Activated CD8-positive, alpha-beta memory T cell treated with anti-CD3 and anti-CD28 coated beads, Interleukin-2, amount 50 U/mL, for 24 hours (primary cell): ENCODE results near the gene GCNT4.
"Not testable (repeated sequence)": the region's sequence is repeated elsewhere in the genome, so short reads cannot be mapped to it uniquely, and the experiment has no call there.

Source experiments
- DNase-seq: peaks from one replicate; pipeline ENCODE4 v3.0.0-alpha.2; 2020; ENCODE audit errors: extremely low read depth

The GCNT4 gene, protein sequence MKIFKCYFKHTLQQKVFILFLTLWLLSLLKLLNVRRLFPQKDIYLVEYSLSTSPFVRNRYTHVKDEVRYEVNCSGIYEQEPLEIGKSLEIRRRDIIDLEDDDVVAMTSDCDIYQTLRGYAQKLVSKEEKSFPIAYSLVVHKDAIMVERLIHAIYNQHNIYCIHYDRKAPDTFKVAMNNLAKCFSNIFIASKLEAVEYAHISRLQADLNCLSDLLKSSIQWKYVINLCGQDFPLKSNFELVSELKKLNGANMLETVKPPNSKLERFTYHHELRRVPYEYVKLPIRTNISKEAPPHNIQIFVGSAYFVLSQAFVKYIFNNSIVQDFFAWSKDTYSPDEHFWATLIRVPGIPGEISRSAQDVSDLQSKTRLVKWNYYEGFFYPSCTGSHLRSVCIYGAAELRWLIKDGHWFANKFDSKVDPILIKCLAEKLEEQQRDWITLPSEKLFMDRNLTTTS

DNA sequence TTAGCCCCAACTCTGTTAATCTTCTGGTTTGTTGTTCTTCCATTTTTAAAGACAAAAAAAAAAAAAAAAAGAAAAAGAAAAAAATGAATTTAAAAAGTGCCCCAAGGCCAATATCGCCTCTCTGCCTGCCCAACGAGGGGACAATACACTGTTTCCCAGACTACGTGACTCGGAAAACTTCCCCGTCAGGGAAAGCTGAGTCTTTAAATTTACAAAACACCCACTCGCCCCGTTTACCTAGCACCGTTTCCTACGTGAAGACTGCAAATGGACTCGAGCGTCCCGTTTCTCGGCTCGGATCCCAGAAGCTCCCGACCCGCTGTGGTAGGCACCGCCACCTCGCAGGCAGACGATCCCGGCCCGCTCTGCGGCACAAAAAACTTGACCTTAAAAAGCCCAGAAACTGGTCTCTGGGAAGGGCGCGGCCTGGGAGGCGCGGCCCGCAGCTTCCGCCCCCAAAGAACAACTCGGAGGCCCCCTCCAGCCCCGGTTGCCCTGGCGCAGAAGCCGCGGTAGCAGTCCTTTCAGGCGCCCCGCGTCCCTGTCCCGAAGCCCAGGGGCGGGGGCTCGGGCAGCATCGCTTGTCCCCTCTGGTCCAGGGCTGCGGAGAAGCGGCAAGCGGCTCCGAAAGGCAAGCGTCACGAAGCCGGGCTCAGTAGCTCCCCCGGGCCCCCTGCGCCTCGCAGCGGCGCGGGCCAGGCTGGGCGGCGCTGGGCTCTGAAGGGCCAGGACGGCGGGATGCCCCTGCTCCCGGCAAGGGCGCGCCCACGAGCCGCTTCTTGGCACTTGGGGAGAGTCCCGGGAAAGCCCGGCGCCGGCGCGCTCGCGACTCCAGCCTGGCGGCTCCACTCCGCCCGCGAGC is at the start of gene GCNT4:
Gene GCNT4 (minus strand): TSS at position 367 of the 862 bp plus-strand sequence. CDS start 22,521 bp downstream, outside the sequence.
- no peak for DNase-seq

DNA sequence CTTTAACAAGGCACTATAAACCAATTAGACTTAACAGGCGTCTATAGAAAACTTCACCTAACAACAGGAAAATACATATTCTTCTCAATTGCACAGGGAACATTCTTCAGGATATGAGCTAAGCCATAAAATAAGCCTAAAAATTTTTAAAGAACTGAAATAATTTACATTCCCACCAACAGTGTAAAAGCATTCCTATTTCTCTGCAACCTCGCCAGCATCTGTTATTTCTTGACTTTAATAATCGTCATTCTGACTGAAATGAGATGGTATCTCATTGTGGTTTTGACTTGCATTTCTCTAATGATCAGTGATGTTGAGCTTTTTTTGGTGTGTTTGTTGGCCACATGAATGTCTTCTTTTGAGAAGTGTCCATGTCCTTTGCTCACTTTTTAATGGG is 43.6 kb upstream of the GCNT4 start:
- not testable (repeated sequence) for DNase-seq

DNA sequence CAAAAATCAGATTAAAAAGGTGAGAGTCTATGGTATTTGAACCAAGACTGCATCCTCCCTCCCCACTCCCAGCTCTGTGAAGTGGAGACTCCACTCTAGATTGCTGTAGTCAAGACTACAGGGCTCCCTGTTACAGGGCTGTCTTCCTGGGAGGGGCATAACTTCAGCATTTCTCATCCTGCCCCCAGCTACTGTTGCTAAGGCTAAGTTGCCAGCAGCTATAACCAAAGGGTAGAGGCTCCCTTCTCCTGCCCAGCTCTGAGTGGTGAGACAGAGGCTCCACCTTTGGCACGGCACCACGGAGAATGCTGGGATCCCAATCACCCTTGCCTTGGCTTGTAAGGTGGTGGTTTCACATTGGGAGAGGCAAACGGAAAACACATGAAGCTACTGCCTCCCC is 39.2 kb upstream of the GCNT4 start:
- no peak for DNase-seq

DNA sequence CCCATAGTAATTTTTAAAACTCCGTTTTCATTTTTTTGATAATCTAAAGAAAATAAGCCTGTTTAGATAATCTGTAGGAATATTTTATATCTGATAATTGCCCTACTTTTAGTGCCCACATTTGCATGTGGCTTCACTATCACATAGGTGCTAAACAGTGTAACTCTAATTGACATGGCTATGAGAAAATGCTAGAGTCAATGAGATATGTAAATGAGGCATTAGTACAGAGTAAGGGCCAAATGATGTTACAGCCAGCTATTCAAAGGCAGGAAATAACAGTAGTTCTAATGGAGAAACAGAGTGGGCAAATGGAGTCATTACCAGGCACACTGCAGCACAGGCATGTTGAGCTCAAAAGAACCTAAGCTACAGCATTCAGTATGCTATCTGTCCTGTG is 37.3 kb upstream of the GCNT4 start:
- no peak for DNase-seq

DNA sequence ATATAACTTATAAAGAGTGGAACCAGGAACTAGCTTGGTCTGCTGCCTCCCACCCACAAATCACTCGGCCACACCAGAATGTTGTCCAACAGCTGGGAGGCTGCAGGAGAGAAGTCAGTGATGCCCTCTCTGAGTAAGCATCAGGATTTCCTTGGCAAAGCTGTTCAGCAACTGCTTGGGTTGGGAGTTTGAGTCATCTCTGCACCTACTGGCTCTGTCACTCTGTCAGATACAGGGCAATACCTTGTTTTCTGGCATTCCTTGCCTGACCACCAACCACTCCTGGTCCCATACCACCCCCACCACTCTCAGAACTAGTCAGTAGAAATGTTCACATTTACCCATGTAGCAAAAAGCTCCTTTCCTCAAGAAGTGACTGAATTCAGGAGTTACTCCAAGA is 36.8 kb upstream of the GCNT4 start:
- no peak for DNase-seq

DNA sequence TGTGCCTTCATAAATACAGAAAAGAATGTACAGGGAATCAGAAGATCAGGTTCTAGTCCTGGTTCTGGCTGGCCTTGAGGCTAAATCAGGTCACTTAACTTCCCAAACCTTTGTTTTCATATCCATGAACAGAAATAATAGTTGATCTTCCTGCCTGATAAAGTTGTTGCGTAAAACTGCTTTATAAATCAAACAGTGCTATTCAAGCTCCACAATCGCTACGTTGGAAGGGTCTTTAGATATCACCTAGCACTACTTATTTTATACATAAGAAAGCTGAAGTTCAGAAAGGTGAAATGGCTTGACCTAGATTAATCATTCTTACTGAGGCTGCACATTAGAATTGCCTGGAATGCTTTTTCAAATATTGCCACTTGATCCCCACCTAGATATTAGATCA is 36.3 kb upstream of the GCNT4 start:
- no peak for DNase-seq

DNA sequence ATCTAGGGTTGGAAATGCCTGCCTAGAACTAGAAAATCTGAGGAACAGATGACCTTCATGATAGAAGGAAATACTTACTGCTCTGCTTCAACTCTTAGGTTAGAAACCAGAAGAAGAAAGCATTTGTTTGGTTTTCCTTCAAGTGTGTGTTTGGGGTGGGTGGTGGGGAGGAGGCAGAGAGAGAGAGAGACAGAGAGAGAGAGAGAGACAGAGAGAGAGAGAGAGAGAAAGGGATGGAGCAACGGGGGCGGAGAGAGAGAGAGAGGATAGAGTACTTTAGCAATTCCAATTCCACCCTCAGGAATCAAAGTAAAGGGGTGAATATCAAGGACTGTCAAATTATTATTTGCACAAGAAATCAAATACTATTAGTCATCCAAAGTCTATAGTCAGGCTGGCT is 29.2 kb upstream of the GCNT4 start:
- no peak for DNase-seq

DNA sequence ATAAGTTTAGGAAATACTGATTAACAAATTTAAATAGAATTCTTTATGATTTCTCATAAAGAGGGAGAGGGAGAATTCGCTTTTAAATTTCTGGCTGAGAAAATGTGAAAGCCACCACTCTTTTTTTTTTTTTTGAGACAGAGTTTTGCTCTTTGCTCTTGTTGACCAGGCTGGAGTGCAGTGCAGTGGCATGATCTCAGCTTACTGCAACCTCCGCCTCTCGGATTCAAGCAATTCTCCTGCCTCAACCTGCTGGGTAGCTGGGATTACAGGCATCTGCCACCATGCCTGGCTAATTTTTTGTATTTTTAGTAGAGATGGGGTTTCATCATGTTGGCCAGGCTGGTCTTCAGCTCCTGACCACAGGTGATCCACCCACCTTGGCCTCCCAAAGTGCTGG is 27.0 kb upstream of the GCNT4 start:
- DNase-seq = not testable (repeated sequence)

DNA sequence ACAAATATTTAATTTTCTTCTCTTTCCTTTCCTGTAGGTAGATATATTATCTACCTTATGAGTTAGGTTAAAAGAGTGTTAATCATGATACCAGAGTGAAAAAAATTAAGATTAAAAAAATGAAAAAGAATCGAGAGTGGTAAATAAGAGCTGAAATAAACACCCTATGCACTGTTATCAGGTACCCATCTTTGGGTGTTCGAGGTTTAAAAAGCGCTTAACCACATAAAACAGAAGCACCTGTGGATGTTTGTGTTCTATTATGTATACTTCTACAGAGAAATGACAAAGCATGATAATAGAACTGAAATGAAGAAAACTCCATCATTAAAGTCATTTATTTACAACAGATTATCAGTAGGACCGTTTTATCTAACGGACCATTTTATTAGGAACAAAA is 25.7 kb upstream of the GCNT4 start:
- no peak for DNase-seq

DNA sequence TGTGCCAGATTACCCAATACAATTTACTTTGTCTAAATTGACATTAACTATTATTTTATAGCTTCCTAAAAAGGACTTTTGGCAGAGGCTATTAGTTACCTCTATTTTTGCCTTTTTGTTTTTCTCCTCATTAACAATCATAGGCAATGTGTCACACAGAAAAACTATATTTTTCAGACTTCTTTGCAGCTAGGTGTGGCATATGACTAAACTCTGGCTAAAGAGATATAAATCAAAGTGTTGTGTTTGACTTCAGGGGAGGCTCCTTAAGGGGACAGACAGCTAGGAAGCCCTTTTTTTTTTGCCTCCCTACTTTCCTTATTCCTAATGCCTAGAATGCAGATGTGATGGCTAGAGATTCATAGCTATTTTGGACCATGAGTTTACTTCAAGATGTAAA is 19.7 kb upstream of the GCNT4 start:
- DNase-seq = no peak

DNA sequence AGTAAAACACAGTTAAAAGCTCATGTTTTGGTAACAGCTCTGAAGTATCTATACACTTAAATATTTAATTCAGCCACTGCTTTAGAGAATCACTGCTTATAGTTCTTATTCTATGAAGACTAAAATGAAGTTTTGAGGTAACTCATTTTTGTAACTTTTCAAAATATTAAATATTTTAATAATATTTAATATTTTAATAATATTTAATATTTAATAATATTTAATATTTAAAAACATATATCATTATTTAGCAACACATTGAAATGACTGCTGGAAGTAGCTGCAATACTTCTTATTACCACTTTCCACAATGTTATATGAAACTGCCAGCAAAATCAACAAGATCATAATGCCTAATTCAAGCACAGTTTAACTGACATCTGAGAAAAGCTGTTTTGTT is 18.7 kb upstream of the GCNT4 start:
- no peak for DNase-seq

DNA sequence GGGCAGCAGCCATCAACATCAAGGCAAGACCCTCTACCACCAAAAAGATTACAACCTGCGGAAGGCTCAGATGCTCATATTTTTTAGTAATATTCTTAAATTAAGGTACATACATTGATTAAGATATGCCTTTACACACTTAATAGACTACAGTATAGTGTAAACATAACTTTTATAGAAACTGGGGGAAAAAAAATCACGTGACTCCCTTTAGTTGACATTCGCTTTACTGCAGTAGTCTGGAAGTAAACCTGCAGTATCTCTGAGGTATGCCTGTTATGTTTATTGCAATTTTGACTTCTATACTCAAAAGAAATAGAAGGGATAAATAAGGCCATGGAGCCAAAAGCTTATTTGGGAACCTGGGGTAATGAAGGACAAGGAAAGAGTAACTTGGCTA is 15.1 kb upstream of the GCNT4 start:
- no peak for DNase-seq

DNA sequence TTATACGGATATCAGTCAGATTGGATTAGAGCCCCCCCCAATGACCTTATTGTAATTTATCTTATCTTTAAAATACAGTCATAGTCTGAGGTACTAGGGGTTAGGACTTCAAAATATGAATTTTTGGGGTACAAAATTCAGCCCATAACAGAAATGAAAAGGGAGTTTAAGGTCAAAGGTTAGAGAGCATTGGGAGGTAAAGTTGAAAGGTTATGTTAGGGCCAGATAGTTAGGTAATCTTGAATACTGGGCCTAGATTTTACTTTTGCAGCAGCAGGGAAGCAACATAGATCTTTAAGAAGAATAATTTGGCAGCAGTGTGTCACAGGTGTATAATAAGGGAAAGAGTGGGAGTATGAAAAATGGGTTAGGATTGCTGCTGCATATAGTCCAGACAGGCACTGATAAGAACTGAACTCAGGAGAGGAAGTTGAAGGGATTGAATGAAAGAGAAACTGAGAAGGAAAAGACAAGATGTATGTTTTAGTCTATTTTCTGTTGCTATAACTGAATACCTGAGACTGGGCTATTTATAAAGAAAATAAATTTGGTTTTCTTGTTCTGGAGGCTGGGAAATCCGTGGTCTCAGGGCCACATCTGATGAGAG is 10.7 kb upstream of the GCNT4 start:
- no peak for DNase-seq

DNA sequence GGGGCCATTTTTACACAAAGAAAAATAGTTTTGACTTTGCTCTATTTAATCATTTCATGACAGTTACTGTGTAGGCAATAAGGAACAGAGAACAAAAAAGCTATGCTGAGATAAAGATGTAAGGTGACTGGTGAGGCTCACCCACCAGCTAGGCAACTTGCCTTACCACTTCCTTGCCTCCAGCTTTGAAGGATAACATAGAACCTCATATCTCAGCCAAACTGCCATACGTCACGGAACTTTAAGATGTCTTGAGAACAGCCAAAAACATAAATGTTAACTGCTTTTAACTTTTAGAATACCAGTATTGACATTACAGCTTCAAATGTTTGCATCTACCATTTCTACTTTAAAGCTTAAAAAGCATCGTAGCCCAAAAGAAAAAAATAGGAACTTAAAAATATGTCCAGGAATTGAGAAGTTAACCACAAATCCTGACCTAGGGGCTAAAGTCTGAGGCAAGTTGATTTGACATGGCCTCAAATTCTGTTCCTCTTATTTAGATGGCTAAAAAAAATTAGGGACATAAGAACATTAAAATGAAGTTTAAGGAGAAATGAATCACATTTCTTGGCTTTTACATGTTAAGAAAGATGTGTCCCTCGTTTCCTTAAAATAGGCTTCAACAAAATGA is 7.7 kb upstream of the GCNT4 start:
- no peak for DNase-seq

DNA sequence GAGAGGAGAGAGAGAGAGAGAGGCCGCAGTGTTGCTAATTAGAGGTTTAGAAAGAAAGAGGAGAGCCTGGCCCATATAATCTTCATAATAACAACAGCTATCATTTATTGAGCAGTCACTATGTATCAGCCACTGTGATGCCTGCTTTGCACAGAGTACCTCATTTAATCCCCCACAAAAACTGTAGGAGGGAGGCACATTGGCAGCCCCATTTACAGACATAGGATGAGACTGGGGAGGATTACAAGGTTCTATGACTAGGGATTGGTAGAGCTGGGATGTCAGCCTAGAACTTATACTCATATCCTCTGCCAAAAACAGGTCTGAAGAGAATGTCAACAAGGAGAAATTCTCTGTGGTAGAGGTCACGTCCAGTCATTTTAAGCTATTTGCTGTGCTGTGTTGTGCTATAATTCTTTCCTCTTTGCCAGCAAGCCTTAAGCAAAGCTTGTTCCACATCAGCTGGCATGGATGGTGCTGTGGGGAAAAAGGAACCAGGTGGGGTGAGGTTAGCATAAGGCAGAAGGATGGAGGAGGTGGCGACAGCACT is 6.7 kb upstream of the GCNT4 start:
- no peak for DNase-seq

DNA sequence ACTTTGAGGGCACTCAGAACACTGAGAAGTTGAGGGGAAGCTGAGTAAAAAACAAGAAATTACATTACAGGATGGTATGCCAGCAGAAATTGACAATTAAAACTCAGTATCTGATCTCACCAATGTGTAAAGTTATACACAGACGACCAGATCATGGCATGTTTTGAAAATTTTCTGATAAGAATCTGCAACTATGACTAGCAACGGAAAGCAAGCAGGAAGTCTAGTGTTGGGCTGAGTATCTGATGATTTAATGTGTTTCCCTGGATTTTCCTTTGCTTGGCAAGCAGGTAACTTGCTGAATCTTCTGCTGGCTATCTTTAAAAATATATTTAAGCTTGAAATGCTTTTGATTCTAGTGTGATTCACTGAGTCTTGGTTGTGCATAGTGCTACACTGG is 5.2 kb upstream of the GCNT4 start:
- DNase-seq = no peak

DNA sequence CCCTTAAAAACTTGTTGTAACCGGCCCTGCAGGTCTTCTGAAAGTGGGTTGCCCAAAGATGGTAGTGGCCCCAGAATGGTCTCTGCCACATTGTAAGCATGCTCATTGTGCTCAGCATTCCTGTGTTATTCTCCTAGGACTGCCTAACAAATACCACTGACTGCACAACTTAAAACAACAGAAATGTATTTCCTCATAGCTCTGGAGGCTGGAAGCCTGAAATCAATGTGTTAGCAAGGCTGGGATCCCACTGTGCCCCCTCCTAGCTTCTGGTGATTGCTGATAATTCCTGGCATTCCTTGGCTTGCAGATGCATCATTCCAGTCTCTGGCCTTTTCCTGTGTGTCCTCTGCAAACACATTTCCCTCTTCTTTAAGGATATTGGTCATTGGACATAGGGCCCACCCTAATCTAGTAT is 3.4 kb upstream of the GCNT4 start:
- DNase-seq = no peak

DNA sequence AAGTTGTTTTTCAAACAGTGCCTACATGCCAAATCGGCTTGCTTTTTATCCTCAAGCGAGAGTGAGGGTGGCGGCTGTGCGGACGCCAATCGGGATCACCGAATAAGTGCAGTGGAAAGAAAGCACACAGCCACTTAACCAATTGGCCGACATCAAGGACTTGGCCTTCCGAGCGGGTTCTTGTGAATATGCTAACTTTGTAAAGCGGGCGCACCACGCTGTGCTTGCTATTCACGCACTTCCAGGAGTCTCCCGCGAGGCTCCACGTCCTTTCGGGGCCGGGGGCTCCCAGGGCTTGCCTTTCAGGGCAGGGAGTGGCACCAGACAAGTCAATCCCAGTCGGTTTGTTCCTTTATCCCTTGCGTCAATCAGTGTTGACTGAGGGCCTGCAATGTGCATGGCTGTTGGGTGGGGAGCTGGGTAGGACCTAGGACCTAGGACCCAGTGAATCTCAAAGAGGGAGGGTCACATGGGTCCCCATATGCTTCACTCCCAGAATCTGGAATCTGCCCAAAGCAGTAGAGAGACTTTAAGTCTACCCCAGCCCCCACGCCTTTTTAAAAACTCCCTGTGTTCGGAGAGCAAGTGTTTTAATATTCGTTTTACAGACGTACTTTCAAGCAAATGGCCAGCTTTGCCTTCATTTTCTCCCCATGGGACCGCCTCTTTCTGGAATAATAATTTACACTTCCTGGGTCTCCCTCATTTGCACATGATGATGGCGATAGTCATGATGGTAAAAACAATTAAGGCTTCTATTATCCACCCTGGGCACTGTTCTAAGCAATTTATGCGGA is 2.0 kb upstream of the GCNT4 start:
- no peak for DNase-seq

DNA sequence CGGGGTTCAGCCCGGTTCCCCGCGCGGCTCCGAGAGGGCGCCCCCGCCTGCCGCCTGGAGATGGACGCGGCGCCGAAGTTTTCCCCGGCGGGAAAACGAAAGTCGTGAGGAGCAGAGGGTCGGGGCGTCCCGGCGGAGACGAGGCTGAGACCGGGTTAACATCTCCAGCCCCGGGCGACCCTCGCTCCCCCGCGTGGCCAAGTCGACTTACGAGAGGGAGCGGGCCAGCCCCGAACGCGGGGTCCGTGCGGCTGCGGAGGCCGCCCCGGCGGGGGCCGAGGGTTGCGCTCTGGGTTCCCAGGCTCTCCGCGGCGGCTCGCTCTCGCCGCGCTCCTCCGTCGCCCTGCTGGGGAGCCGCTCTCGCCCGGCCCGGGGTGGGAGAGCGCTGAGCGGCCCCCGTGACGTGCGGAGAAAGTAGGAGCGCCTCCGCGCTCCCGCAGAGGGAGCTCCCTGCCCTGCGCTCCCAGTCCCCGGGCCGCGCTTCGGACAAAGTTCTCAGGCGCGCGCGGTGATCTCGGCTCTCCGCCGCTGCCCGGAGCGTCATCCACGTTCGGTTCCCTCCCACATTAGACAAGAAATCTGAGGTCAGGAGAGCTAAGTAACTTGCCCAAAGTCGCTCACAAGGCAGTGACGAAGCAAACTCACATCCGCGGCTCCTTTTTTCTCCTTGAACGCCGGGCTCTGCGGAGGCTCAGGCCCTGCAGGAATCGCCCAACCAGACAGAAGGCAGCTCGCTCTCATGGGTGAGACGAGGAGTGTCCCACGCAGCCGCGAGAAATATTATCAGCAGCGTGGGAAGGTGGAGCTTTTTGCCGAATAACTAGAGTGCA is 1.2 kb upstream of the GCNT4 start:
- DNase-seq = no peak

DNA sequence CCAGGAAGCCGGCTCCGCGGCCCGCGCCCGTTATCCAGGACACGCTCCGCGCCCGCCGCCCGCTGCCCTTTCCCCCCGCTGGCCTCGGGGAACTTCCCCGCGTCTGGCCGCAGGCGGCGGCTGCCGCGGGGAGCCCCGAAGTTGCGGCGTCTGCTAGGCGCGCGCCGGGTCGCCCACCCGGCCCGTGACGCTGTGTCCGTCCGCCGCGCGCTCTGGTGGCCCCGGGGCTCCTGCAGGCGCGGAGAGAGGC is 621 bp upstream of the GCNT4 start:
- no peak for DNase-seq
